HepG2 (cell line): ENCODE results near the gene P4HB. TPM values are rescaled to one million over a fixed set of nuclear protein-coding genes. Genes with fewer than 3 reads are reported as not detected.
A peak's percentile ranks its signal among the peaks of the same experiment; 100 is the strongest.

ENCODE experiments used
- BHLHE40 ChIP-seq: IDR thresholded peaks from 2 replicates; pipeline ENCODE4 v1.6.1; 2011; ENCODE audit warnings: low read length, improper control_type of control experiment
- E2F2 ChIP-seq: sonication (generic); formaldehyde crosslinking; IDR thresholded peaks from 2 replicates; pipeline ENCODE4 v1.4.0; 2020; ENCODE audit warnings: missing genetic modification reagents, borderline replicate concordance
- FOXJ3 ChIP-seq: sonication (generic); formaldehyde crosslinking; IDR thresholded peaks from 2 replicates; pipeline ENCODE4 v1.4.0; 2020; ENCODE audit warnings: missing genetic modification reagents, mild to moderate bottlenecking, borderline replicate concordance
- FOXK2 ChIP-seq: fragments of 450-650 bp; IDR thresholded peaks from 2 replicates; pipeline ENCODE4 v1.6.1; 2016
- HNF4A ChIP-seq: sonication (generic); formaldehyde crosslinking; IDR thresholded peaks from 2 replicates; pipeline ENCODE4 v1.4.0; 2020; ENCODE audit warnings: missing genetic modification reagents
- IRX3 ChIP-seq: sonication (generic); formaldehyde crosslinking; IDR thresholded peaks from 2 replicates; pipeline ENCODE4 v1.8.1; 2023; ENCODE audit warnings: mild to moderate bottlenecking, low read depth, missing genetic modification reagents, borderline replicate concordance
- KDM5B ChIP-seq: sonication (generic); formaldehyde crosslinking; IDR thresholded peaks from 2 replicates; pipeline ENCODE4 v1.4.0; 2020; ENCODE audit warnings: missing genetic modification reagents, mild to moderate bottlenecking, borderline replicate concordance
- LRRFIP1 ChIP-seq: sonication (generic); formaldehyde crosslinking; conservative IDR thresholded peaks from 2 replicates; pipeline ENCODE4 v1.4.0; 2020; ENCODE audit warnings: missing genetic modification reagents
- MBNL3 ChIP-seq: fragments of 250-450 bp; sonication (Bioruptor Pico); conservative IDR thresholded peaks from 2 replicates; pipeline ENCODE4 v1.8.0; 2022; ENCODE audit warnings: mild to moderate bottlenecking, inconsistent platforms
- MIER2 ChIP-seq: IDR thresholded peaks from 2 replicates; pipeline ENCODE4 v1.6.1; 2016; ENCODE audit warnings: missing biosample characterization, missing genetic modification reagents
- NFKBIZ ChIP-seq: IDR thresholded peaks from 2 replicates; pipeline ENCODE4 v1.6.1; 2018; ENCODE audit warnings: missing genetic modification reagents, missing compliant biosample characterization
- PBX2 ChIP-seq: IDR thresholded peaks from 2 replicates; pipeline ENCODE4 v1.6.1; 2016; ENCODE audit warnings: control low read depth
- REPIN1 ChIP-seq: sonication (generic); formaldehyde crosslinking; IDR thresholded peaks from 2 replicates; pipeline ENCODE4 v1.8.0; 2022; ENCODE audit warnings: missing genetic modification reagents, low read depth, mild to moderate bottlenecking, borderline replicate concordance
- STAT5B ChIP-seq: sonication (generic); formaldehyde crosslinking; IDR thresholded peaks from 2 replicates; pipeline ENCODE4 v1.4.0; 2020; ENCODE audit warnings: missing genetic modification reagents
- TFDP2 ChIP-seq: sonication (generic); formaldehyde crosslinking; IDR thresholded peaks from 2 replicates; pipeline ENCODE4 v1.4.0; 2020; ENCODE audit warnings: missing genetic modification reagents
- U2AF2 ChIP-seq: fragments of 200-400 bp; formaldehyde crosslinking; IDR thresholded peaks from 2 replicates; pipeline ENCODE4 v1.6.1; 2017; ENCODE audit warnings: low read depth, mild to moderate bottlenecking, low read length
- ZFAT ChIP-seq: sonication (generic); formaldehyde crosslinking; conservative IDR thresholded peaks from 2 replicates; pipeline ENCODE4 v1.8.1; 2023; ENCODE audit warnings: missing genetic modification reagents, inconsistent platforms
- ZNF124 ChIP-seq: sonication (generic); formaldehyde crosslinking; IDR thresholded peaks from 2 replicates; pipeline ENCODE4 v1.4.0; 2020; ENCODE audit warnings: missing genetic modification reagents
- ZNF274 ChIP-seq: sonication (generic); formaldehyde crosslinking; IDR thresholded peaks from 2 replicates; pipeline ENCODE4 v1.5.1; 2020; ENCODE audit warnings: mild to moderate bottlenecking, missing genetic modification reagents
- ZNF558 ChIP-seq: sonication (generic); formaldehyde crosslinking; IDR thresholded peaks from 2 replicates; pipeline ENCODE4 v1.9.0; 2022; ENCODE audit warnings: mild to moderate bottlenecking, missing genetic modification reagents, borderline replicate concordance
- ZNF616 ChIP-seq: sonication (generic); formaldehyde crosslinking; IDR thresholded peaks from 2 replicates; pipeline ENCODE4 v1.5.0; 2020; ENCODE audit warnings: low read depth, mild to moderate bottlenecking, missing genetic modification reagents
- ZNF883 ChIP-seq: sonication (generic); formaldehyde crosslinking; IDR thresholded peaks from 2 replicates; pipeline ENCODE4 v1.5.1; 2020; ENCODE audit warnings: mild to moderate bottlenecking, missing genetic modification reagents; ENCODE audit errors: not compliant biosample characterization
- polyA plus RNA-seq, 8 experiments: library from polyadenylated mRNA; depleted of rRNA in 3 of 8; stranded (reverse) in 7 of 8; unstranded in 1 of 8; fragments of >200 nt; fragmentation: Illumina TruSeq in 4 of 8; extraction: Trizol in 4 of 8; gene quantifications; 2 replicates each; pipeline versions ENCODE4 v1.2.1 to v1.2.3, GENCODE V29; 2011 to 2016; ENCODE audit warnings: low read depth in 4 of 8, missing spikeins in 1 of 8, mixed read lengths in 1 of 8; ENCODE audit not compliant: insufficient read depth in 1 of 8
- total RNA-seq, 5 experiments: library from RNA; depleted of rRNA; stranded (reverse); fragments of >200 nt; fragmentation: Illumina TruSeq; extraction: Trizol; gene quantifications; 2 replicates each; pipeline ENCODE4 v1.2.3, GENCODE V29; 2016; ENCODE audit warnings: low read depth in 1 of 5

Gene P4HB
- total and polyA plus RNA-seq, 2 of the 13 experiments (the other 11 are each of a cell fraction or from before 2014, with no cell fraction given): 185 to 782 TPM

GRCh38 chr17:81860756-81861568 is 627 bp upstream of the P4HB start (continued):
- no peak for TF ChIP-seq MIER2 (CRISPR knock-in tag)
- 0 out of 2 replicates have a peak, but pooled peaks have one; percentile 94 for TF ChIP-seq MBNL3
- peak; percentile 85 for TF ChIP-seq BHLHE40
- peak; percentile 93 for TF ChIP-seq ZNF883 (CRISPR knock-in tag)
- TF ChIP-seq STAT5B (CRISPR knock-in tag): peak; percentile 87; the same call in 1 of the 2 replicates
- peak; percentile 98 for TF ChIP-seq KDM5B (CRISPR knock-in tag)
- peak; percentile 63; the same call in 1 of the 2 replicates for TF ChIP-seq ZNF616
- 0 out of 2 replicates have a peak, but pooled peaks have one; percentile 10 for TF ChIP-seq IRX3 (CRISPR knock-in tag)
- peak; percentile 52 for TF ChIP-seq HNF4A (CRISPR knock-in tag)
- no peak; the same call in 1 of the 2 replicates for TF ChIP-seq ZNF558
- TF ChIP-seq E2F2 (CRISPR knock-in tag): 0 out of 2 replicates have a peak, but pooled peaks have one; percentile 48
- TF ChIP-seq REPIN1 (CRISPR knock-in tag): peak; percentile 31; the same call in 1 of the 2 replicates
- no peak for TF ChIP-seq PBX2 (CRISPR knock-in tag)
- peak; percentile 88 for TF ChIP-seq TFDP2 (CRISPR knock-in tag)
- TF ChIP-seq LRRFIP1 (CRISPR knock-in tag): no peak
- TF ChIP-seq FOXJ3 (CRISPR knock-in tag): no peak
- no peak for TF ChIP-seq ZFAT (CRISPR knock-in tag)
- TF ChIP-seq ZNF124 (CRISPR knock-in tag): peak; percentile 28; the same call in 1 of the 2 replicates
- no peak for TF ChIP-seq U2AF2
- peak; percentile 80 for TF ChIP-seq NFKBIZ (CRISPR knock-in tag)
- TF ChIP-seq FOXK2: peak; percentile 67; the same call in 1 of the 2 replicates
- TF ChIP-seq ZNF274 (CRISPR knock-in tag): peak; percentile 84; the same call in 1 of the 2 replicates
